ENCODE measurements around the gene RASL12. TPM values are rescaled to one million over a fixed set of nuclear protein-coding genes. Genes with fewer than 3 reads are reported as not detected.

Gene RASL12
- polyA plus RNA-seq (2011; rRNA removed) (11.4 and 13.8 TPM in 2 replicates), polyA minus RNA-seq (2011; rRNA and poly(A)+ RNA removed) (13.9 and 21.2 TPM in 2 replicates)

- H3K9me3 ChIP-seq (ENCODE audit: control insufficient read depth, insufficient read depth, low read length): no peaks in the 10 kb centered on the region
- H3K4me3 ChIP-seq (ENCODE audit: low read depth, low read length): peak within 1 kb of the TSS; percentile 53
- DNase-seq (ENCODE audit: low read depth, low spot score): no peak
- H3K27ac ChIP-seq (ENCODE audit: low read depth, low read length): peak within 1 kb of the TSS; percentile 91
- peaks cover 9% of the 10 kb centered on the region for H3K27me3 ChIP-seq (ENCODE audit: control insufficient read depth, insufficient read depth, low read length)
- POLR2A ChIA-PET: interaction anchor here (0.5 to 2.9 kb wide), 7 partner anchors 9 to 237 kb away, joined by 3 to 32 read pairs (median 16); partner anchors contain the start of gene RNU5B-1
- no peak for TF ChIP-seq CTCF (IDR thresholded peaks at IDR 0.05; ENCODE audit: low read depth, low read length)
- CTCF ChIA-PET: interaction anchor here (1.0 to 4.1 kb wide), 6 partner anchors 10 to 34 kb away, joined by 3 to 27 read pairs (median 8); no protein-coding TSS in a partner anchor
These were observed at the start of gene RASL12 for GRCh38 chr15:65067645-65068402. TSS of gene RASL12 (minus strand) at chr15:65067991. CDS start at chr15:65067835, 156 bp downstream.

DNA sequence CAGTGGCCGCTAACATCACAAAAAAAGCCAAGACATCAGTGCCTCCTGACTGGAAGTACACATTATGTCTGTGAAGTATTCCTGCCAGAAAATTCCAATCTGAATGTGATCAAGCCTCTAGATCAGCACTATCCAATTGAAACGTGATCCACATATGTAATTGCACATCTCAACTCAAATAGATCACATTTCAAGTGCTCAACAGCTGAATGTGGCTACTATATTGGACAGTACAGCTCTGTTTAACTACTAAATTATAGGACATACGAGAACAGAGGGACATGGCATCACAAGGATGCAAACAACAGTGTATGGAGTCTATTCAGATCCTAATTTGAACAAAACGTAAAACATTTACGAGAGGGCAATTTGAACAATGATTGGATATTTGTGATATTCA, 47.8 kb upstream of the RASL12 start:
- H3K4me3 ChIP-seq (ENCODE audit: low read depth, low read length): no peak overlapping the region
- no peak for TF ChIP-seq CTCF (IDR thresholded peaks at IDR 0.05; ENCODE audit: low read depth, low read length)
- CTCF ChIA-PET: interaction anchor here (2.1 to 3.1 kb wide), 2 partner anchors 14 to 62 kb away, joined by 8 to 31 read pairs; no protein-coding TSS in a partner anchor
- no peaks in the 10 kb centered on the region for H3K27me3 ChIP-seq (ENCODE audit: control insufficient read depth, insufficient read depth, low read length)
- no peaks in the 10 kb centered on the region for H3K9me3 ChIP-seq (ENCODE audit: control insufficient read depth, insufficient read depth, low read length)
- POLR2A ChIA-PET: no interaction called here
- no peak overlapping the region for H3K27ac ChIP-seq (ENCODE audit: low read depth, low read length)
- DNase-seq (ENCODE audit: low read depth, low spot score): no peak

- ChIA-PET POLR2A (no interaction called here), CTCF (interaction anchor here (2.1 to 3.1 kb wide), 3 partner anchors 14 to 81 kb away, joined by 7 to 31 read pairs (median 8); no protein-coding TSS in a partner anchor)
- no peak for DNase-seq (ENCODE audit: low read depth, low spot score)
- Histone ChIP-seq H3K27ac (ENCODE audit: low read depth, low read length) (no peak within 1 kb of the TSS), H3K4me3 (ENCODE audit: low read depth, low read length) (no peak within 1 kb of the TSS), H3K27me3 (ENCODE audit: control insufficient read depth, insufficient read depth, low read length) (no peaks in the 10 kb centered on the region), H3K9me3 (ENCODE audit: control insufficient read depth, insufficient read depth, low read length) (no peaks in the 10 kb centered on the region)
- TF ChIP-seq CTCF (IDR thresholded peaks at IDR 0.05; ENCODE audit: low read depth, low read length): no peak
These were observed 47.3 kb upstream of the RASL12 start, which contains the start of gene UBAP1L for GRCh38 chr15:65115086-65115485. TSS of gene UBAP1L (minus strand) at chr15:65115200. CDS start at chr15:65106215, 8,985 bp downstream.

DNA sequence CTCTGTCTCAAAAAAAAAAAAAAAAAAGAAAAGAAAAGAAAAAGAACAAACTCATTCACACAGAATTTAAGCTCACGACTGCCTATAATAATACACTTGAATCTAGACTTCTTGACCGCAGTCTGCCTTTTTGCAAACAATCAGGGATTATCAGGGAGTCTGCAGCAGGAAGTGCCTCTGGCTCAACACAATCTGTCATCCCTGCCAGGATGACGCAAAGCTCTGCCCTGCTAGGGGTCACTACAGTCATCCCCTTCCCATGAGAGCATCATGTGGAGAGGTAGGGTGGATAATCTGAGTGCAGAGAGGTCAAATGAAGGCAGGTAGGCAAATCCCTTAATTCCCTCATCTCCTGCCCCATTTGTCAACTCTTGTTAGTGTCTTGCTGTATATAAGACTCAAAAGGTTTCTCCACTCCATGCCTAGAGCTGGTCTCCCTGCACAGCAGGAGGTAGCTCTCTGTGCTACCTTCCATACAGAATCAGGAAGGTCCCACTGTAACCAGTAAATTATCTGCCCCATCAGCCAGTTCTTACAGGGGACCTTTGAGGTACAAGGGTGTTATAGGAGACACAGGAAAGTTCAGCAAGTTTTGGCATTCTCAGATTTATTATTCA, 43.0 kb upstream of the RASL12 start:
- DNase-seq (ENCODE audit: low read depth, low spot score): peak; percentile 48

More for the DNA sequence above, 43.0 kb upstream of the RASL12 start:
- TF ChIP-seq CTCF (IDR thresholded peaks at IDR 0.05; ENCODE audit: low read depth, low read length): no peak
- no peak overlapping the region for H3K27ac ChIP-seq (ENCODE audit: low read depth, low read length)
- ChIA-PET POLR2A (interaction anchor here (0.8 kb wide), 1 partner anchor 41 kb away, joined by 4 read pairs; no protein-coding TSS in a partner anchor), CTCF (interaction anchor here (0.7 to 2.2 kb wide), 4 partner anchors 9 to 604 kb away, joined by 5 to 10 read pairs (median 8); no protein-coding TSS in a partner anchor)
- no peak overlapping the region for H3K4me3 ChIP-seq (ENCODE audit: low read depth, low read length)
- no peaks in the 10 kb centered on the region for H3K9me3 ChIP-seq (ENCODE audit: control insufficient read depth, insufficient read depth, low read length)
- no peaks in the 10 kb centered on the region for H3K27me3 ChIP-seq (ENCODE audit: control insufficient read depth, insufficient read depth, low read length)
